ENCODE measurements around the gene AMFR.
"Not testable (repeated sequence)": the region's sequence is repeated elsewhere in the genome, so short reads cannot be mapped to it uniquely, and the experiment has no call there.

The AMFR gene

DNA sequence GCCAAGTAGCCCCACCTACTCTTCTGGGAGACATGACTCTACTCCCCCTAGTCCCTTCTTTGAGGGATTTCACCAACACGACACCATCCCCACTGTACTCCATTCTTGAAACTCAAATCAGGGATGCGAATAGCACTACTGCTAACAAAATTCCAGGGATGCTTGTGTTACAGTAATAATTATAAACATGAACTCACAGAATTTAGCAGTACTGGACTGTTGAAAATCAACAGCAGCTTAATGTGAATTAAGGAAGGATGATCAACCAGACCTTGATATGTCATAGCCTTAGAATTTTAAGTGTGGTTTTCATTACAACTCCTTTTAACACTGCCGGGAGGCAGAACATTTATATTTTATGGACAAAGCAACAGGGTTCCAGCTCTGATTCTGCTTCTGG lies 37.9 kb downstream of the AMFR start:
- DNase-seq: no peak

DNA sequence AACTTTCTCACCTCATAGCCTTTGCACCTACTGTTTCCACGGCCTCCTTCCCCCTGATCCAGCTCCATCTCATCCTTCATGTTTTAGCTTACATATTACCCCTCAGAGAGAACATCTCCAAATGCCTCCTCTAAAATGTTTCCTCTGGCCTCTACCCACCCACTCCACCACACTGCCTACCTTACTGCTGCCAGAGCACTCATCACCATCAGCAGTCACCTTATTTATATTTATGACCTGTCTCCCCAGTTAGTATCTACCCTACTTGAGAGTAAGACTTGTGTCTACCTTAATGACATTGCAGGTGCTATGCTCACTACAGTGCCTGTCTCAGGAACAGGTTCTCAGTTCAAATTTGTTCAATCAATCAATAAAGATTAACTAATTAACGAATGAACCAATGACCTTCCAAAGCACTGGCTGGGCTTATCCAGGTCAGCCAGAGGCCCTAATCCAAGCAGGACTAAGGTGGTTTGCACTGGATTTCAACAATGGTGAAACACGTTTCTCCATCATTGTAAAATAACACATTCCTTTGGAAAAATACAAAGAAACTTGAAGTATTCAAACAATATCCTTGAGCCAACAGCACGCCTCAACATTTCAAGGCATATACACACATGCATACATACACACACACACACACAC lies 41.1 kb downstream of the AMFR start:
- no peak for DNase-seq

DNA sequence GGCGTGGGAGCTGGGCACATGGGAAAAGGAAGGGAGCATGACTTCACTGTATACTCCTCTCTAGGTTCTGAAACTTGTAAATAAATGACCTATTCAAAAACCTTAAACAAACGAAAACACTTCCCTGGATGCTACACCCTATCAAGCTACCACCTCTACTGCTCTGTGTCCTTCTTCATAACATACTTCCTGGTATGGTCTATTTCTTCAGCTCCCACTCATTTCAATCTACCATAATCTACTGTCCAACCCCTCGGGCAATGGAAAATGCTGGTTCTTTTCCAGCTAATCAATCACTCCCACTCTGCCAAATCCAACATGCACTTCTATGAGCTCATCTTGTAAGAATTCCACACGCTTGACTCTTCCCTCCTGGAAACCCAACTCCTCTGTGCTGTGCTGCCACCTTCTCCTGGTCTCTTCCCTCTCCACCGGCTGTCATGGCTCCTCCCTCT lies 42.4 kb downstream of the AMFR start:
- DNase-seq: no peak

DNA sequence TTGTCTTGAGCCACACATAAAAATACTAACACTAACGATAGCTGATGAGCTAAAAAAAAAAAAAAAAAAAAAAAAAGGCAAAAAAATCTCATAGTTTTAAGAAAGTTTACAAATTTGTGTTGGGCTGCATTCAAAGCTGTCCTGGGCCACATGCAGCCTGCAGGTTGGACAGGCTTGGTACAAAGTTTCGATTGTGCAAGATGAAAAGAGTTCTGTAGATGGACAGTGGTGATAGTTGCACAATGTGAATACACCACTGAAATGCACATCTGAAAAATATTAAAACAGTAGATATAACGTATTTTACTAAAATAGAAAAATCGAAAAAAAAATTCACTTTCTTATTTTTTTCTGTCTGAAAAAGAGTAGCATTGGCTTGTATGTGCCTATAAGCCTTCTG lies 42.9 kb downstream of the AMFR start:
- DNase-seq: no peak

DNA sequence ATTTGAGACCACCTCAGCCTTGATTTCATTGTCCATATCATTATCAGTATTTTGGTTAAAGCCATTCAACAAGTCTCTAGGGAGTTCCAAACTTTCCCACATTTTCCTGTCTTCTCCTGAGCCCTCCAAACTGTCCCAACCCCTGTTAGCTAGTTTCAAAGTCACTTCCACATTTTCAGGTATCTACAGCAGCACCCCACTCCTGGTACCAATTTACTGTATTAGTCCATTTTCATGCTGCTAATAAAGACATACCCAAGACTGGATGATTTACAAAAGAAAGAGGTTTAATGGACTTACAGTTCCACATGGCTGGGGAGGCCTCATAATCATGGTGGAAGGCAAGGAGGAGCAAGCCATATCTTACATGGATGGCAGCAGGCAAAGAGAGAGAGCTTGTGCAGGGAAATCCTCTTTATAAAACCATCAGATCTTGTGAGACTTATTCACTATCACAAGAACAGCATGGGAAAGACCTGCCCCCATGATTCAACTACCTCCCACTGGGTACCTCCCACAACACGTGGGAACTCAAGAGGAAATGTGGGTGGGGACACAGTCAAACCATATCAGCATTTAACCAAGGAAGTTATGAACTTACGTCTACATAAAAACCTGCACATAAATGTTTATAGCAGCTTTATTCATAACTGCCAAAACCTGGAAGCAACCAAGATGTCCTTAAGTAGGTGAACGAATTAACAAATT lies 44.4 kb downstream of the AMFR start:
- not testable (repeated sequence) for DNase-seq

DNA sequence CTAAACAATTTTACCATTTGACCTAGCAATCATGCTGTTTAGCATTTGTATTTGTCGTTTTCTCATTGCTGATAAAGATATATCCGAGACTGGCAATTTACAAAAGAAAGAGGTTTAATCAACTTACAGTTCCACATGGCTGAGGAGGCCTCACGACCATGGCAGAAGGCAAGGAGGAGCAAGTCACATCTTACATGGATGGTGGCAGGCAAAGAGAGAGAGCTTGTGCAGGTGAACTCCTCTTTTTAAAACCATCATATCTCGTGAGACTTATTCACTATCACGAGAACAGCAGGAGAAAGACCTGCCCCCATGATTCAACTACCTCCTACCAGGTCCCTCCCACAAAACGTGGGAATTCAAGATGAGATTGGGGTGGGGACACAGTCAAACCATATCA lies 46.3 kb downstream of the AMFR start:
- not testable (repeated sequence) for DNase-seq

DNA sequence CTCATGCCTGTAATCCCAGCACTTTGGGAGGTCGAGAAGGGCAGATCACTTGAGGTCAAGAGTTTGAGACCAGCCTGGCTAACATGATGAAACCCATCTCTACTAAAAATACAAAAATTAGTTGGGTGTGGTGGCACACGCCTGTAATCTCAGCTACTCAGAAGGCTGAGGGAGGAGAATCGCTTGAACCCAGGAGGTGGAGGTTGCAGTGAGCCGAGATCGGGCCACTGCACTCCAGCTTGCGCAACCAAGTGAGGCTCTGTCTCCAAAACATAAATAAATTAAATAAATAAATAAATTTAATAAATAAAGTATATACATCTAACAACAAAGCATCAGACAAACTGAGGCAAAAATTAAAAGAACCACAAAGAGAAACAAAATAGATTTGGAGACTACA lies 49.6 kb downstream of the AMFR start:
- DNase-seq: not testable (repeated sequence)

DNA sequence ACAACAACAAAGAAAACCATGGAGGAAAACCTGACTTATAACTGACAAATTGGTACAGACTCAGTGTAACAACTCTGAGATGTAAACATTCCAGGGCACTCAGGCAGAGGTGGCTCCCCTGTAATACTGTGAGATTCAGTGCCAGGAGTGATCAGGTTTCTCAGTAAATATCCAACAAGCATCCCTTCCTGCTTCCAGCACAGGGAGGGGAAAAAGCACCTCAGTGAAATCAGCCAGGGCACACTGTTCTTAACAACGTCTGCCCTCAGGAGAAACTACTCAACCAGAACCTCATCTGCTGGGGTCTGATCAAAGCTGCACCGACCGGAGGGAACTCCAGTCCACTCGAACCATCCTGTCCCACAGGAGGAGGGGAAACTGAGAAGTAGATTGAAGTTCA lies 52.3 kb downstream of the AMFR start:
- DNase-seq: peak; percentile 68

DNA sequence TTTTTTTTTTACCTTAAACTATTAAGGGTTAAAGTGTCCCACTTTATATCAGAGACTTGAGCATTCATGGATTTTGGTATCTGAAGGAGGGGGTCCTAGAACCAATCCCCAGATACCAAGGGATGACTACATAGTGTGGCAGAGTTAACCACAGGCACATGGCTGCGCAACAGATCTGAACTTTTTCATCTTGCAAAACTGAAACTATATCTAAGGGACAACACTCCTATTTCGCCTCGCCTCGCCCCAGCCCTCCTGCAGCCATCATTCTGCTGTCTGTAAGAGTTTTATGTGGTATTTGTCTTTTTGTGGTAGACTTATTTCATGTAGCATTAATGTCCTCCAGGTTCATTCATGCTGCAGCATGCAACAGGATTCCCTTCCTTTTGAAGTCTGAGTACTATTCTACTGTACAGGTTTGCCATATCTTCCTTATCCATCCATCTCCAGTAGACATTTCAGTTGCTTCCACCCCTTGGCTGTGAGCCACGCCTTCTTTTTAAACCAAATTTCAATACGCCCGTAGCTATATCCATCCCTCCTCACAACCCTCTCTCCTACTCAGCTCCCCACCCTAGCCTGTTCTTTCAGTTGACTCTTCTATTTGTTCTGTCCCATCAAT lies 53.2 kb downstream of the AMFR start:
- no peak for DNase-seq

DNA sequence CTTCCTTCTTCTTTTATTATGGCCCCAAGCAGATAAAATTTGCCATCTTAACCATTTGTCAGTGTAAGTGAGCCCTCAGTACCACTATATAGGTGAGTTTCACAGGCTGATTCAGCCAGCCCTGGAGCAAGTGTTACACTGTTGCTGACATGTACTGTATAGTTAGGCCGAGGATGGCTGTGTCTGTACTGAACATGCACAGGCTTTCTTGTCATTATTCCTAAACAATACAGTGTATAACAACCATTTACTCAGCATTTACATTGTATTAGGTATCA lies 53.7 kb downstream of the AMFR start:
- DNase-seq: no peak

DNA sequence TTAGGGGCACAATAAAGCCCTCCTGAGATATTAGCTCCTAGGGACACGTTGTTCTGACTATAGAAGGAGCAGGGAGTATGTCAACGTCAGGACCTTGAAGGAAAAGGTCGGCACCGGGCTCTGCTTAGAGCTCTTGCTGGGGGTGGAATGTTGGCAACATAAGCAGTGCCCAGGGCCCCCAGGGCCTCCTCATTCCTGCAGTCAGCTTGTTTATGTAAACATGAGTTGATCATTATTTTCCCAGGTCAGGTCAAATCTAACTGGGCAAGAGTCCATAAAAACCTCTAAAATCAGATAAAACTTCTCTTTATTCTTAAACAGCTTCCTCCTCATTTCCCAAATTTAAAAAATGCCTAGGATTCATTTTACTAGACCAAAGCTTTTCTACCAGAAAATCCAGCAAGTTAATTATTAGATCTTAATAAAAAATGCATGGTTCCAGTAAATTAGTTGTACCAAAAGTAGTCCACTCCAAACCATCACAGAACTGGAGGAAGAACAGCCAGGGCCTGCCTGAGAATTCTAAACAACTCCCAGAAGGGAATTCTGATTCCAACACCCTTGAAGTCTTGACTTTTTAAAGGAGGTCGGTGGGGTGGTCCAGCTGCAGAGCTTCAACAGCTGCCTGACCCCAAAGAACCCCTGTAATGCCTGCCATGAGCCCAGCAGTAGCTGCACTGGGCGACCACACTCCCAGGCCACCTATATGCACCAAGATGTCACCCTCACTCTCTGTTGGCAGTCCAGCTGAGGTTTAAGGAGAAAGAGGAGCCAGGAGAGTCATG lies 54.3 kb downstream of the AMFR start:
- no peak for DNase-seq

DNA sequence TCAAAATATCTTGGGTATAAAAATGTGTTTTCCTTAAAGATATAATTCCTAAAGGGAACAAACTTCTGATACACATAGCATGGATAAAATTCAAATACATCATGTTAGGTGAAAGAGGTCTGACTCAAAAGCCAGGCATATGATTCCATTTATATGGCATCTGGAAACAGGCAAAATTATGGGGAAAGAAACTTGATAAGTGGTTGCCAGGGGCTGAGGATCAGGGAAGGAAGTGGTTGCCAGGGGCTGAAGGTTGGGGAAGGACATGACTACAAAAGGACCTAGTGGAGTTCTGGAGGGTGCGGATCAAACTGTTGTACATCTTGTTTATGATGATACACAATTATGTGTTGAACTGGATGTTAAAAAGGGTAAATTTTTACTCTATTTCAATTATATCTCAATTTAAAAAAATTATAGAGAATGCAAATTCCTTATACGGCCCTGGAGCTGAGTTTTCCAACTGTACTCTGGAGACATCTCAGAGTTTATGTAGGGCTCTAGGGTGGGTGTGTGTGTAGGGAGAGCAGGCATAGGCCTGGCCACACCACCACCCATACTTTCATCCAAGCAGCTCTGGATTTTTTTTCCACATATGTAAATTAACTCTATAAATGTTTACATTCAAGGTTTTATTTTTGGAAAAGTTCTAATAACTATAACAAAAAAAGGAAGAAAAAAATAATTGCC lies 55.0 kb downstream of the AMFR start:
- DNase-seq: no peak

DNA sequence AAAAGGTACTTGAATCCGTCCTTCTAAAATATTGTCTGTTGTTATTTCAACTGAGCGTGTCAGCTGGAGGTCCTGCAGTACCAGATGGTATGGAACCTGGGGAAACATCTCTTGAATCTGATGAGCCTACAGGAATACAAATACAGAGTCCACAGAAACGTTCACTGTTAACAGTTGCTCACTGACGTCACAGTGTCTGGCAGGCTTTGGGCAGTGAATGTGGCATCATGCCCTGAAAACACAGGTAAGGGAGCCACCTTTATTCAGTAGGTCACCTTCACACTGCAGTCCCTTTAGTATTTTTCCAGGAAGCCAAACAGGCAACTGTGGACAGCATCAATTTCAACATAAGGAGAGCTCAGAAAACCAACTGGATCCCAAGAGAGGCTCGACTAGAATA lies 56.1 kb downstream of the AMFR start:
- peak; percentile 72 for DNase-seq

DNA sequence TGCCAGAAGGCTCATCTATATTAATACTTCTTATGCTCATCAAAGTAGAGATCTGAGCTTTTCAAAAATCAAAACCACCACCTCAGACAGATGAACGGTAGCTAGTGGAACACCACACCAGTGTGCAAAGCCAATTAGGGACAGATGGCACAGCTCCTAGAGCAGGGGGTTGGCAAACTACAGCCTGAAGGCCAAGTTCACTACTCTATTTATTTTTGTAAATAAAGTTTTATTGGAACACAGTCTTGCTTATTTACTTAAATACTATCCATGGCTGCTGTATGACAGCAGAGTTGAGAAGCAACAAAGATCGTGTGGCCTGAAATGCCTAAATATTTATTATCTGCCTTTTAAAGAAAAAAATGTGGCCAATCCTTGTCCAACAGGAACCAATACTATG lies 56.8 kb downstream of the AMFR start:
- peak; percentile 66 for DNase-seq

DNA sequence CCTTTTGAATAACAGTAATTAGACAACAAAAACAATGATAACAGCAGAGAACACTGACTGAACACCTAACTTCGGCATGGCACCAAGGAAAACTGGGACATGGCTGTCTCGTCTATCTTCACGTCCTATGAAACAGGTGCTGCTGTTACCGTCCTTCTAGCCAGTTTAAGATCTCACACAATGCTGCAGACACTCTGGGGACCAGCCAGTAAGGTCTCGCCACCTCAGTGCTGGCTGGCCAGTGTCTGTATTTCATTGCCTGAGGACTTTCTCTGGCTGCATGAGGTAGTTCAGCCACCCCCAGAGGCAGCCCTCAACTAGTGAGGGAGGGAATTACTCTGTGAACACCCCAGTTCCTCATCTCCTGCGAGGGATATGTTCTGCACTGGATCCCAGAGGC lies 57.6 kb downstream of the AMFR start:
- DNase-seq: no peak

DNA sequence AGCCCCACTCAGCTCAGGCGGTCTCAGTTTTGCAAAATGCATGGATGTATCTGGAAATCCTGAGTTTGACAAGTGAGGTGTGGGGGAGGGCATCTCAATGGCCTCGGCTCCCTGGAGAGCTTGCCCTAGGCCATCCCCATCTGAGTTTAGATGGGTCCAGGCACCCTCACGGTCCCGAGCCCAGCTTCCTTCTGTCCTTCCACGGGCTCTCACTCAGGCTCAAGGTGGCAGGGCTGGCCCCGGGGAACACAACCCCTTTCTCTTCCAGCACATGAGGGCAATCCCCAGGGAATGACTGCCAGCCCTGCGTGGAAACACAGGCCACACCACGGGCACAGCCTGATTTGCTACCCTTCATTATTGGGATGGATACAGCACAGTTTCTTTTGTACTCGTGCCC lies 58.4 kb downstream of the AMFR start:
- DNase-seq: no peak

DNA sequence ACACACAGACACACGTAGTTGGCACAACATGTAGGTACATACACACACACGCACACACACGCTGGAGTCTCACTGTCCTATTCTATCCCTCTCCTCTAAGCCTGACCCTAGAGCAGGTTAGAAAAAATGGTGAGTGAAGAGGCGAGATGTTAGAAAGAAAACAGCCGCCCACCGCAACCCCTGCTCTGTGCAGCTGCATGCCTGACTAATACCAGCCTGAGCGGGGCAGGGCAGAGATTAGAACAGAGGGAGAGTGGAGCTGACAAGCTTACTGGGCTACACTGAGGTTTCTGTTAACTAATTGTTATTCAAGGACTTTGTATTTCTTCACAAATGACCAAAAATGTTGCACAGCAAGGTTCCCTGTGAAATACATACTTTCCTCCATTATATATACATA lies 59.8 kb downstream of the AMFR start:
- no peak for DNase-seq

DNA sequence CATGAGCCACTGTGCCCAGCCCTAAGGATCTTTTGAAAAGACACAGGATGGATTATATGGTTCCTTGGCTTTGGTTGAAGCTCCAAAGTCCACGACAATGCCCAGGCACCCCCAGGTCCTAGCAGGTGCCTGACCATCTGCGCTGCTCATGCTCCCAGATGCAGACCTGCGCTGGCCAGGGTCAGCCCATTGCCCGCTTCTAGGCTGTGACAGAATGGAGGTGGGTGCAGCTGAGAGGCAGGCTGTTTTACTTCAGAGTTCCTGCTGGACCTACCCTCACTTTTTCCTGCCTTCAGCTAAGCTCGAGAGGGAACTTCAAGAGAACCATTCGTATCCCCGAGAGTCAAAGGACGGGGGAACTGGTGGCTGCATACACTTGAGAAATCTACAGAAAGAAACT lies 60.5 kb downstream of the AMFR start:
- DNase-seq: no peak

DNA sequence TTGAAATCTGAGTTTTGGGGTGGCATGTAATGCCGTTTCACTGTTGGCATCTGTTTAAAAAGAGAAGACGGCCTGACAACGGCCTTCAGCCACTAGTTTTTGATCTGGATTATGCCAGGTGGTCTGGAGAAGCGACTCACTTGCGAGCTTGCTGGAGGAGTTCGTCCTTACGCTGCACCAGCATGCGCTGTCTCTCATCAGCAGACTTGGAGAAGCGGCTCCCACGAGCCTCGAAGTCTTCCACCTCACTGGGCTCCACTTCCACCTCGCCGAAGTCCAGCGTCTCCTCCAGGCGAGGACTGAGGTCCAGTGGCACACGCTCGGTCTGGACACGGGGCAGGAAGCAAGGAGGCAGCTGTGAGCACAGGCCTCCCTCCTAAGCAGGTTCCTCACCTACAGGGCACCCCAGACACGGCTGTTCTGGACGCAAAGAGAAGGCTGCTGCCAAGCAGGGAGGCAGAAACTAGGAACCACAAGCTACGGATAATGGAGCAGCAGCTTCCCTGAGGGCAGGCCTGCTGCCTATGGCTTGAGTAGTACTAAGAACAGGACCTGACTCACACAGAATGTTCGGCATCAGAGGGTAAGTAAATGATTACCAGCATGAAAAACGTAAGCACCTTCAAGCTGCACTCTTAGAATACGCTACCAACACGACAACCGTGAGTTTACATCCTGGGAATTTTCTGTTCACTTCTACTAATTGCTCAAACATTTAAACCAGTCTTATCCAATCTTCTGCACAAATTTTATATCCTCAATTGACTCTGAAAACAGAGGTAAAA lies 61.4 kb downstream of the AMFR start:
- DNase-seq: no peak

DNA sequence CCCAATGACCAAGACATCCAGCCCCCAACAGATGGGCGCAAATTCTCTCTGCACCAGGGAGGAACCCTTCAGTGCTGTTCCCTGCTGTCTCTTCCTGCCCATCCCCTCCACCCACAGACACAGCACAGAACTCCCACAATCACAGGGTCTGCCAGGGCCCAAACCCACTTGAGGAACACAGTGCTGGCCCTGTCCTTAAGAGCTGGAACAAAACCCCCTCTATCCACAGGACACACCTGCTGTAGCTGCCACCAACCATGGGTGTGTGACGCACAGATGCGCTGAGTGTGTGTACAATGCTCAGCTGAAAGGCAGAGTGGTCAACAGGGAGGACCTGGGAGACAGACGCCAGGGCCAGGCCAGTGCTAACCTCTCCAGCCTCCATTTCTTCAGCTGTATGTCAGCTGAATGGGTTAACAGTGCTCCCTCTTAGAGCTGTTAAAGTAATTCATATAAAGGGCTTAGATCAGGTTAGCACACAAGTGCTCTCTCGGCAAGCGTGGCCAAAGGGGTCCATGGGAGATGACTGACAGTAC lies 62.1 kb downstream of the AMFR start:
- DNase-seq: no peak

DNA sequence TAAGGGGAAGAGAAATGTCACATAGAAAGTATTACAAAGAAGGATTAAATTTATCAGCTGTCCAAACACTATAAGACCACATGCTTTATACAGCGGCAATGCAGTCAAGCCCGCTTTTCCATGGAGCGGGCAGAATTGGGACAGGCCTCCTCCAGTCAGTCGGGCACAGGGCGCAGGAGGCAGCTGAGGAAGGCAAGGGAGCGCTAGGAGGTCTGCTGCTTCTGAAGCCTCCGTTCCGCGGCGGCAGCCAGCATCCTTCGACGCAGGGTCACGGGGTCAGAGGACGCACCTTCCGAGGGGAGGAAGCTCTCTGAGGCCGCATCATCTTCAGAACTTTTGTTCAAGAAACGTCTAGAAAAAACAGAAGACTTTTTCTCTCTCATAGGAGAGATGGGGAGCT lies 62.6 kb downstream of the AMFR start:
- DNase-seq: no peak

DNA sequence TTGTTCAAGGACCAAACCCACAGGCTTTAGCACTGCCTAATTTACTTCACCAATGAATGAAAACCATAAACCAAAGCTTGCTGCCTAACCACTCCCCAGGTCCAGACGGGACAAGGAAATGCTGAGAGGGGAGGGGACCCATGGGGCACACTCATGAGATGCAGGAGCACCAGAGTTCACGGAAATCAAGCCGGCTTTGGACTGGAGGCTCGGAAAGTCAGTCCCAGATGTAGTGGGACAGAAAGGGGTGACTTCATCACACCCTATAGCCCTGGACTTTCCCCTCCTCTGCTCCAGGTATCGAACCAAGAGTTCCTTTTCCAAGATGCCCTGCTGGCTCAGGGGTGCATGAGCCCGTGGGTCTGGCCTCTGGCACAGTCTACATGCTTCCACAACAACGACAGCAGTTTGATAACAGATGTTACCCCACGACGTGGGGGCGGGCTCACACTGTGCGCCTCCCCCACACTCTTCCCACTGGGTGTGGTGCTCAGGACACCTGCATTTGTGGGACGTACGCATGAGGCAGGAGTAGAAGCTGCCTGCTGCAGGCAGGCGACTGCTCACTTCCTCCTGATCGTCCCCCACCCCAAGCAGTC lies 63.2 kb downstream of the AMFR start:
- no peak for DNase-seq
